Heart left ventricle (tissue), 16 donors: ENCODE measurements around the gene IP6K2. TPM values are rescaled to one million over a fixed set of nuclear protein-coding genes. Genes with fewer than 3 reads are reported as not detected.

Source experiments
- ATAC-seq, 4 donors: fragments of 200-7000 bp; cut with Tn5 transposase; one replicate each; pipeline ENCODE4 v1.9.1; 2020 to 2022; ENCODE audit warnings: moderate library complexity in 4 of 4, mild to moderate bottlenecking in 3 of 4, moderate number of reproducible peaks in 1 of 4
- DNase-seq, 5 donors: peaks; one replicate each; pipeline ENCODE4 v3.0.0-alpha.2; 2020
- H3K27ac ChIP-seq, 12 donors: fragments of 200-600 bp; sonication (generic) in 4 of 12; one replicate each; pipeline versions ENCODE4 v1.5.0 to v1.8.0; 2016 to 2022; ENCODE audit warnings: mild to moderate bottlenecking in 2 of 12
- H3K27me3 ChIP-seq, 9 donors: fragments of 200-600 bp; sonication (generic) in 2 of 9; one replicate each; pipeline versions ENCODE4 v1.5.1 to v1.8.0; 2016 to 2022; ENCODE audit warnings: mild to moderate bottlenecking in 3 of 9
- H3K36me3 ChIP-seq, 9 donors: fragments of 200-600 bp; sonication (generic) in 2 of 9; one replicate each; pipeline versions ENCODE4 v1.5.0 to v1.8.0; 2018 to 2022; ENCODE audit warnings: mild to moderate bottlenecking in 2 of 9
- H3K4me1 ChIP-seq, 12 donors: fragments of 200-600 bp; sonication (generic) in 4 of 12; one replicate each; pipeline versions ENCODE4 v1.5.0 to v1.8.0; 2016 to 2022; ENCODE audit warnings: mild to moderate bottlenecking in 3 of 12
- H3K4me3 ChIP-seq, 12 donors: fragments of 200-600 bp; sonication (generic) in 4 of 12; one replicate each; pipeline versions ENCODE4 v1.5.0 to v1.8.0; 2017 to 2022; ENCODE audit warnings: mild to moderate bottlenecking in 9 of 12, moderate library complexity in 4 of 12
- H3K9me3 ChIP-seq, 12 donors: fragments of 200-600 bp; sonication (generic) in 4 of 12; one replicate each; pipeline versions ENCODE4 v1.5.0 to v1.8.0; 2016 to 2022; ENCODE audit warnings: mild to moderate bottlenecking in 1 of 12
- POLR2A ChIP-seq, 2 donors: fragments of 450-650 bp; IDR thresholded peaks; one replicate each; pipeline ENCODE4 v1.6.1; 2017; ENCODE audit warnings: antibody characterized with exemption in 2 of 2, mild to moderate bottlenecking in 2 of 2, moderate library complexity in 2 of 2
- WGBS, 4 donors: extraction: QIAGEN DNeasy Blood & Tissue Kit in 2 of 4; methylation state at CpG; one replicate each; pipeline versions ENCODE4 v1.1.5 to v1.1.7; 2013 to 2018; 5-methylcytosine and 5-hydroxymethylcytosine counted together
- intact Hi-C, 10 donors: fragments of 100-400 bp; cut with DNase I; formaldehyde crosslinking; loops; one replicate each; pipeline versions ENCODE4 v1.11.1 to v1.14.2; 2022
- polyA plus RNA-seq, 2 donors: library from polyadenylated mRNA; stranded (reverse); fragments of 200-250 nt; gene quantifications; one replicate each; pipeline ENCODE4 v1.2.3, GENCODE V29; 2013
- total RNA-seq, 9 donors: library from RNA; depleted of rRNA in 2 of 9; stranded (reverse); fragments of >200 nt in 2 of 9; fragmentation: NEBNext Ultra II Directional in 3 of 9; extraction: Animal tissue kit (Norgen Biotek cat#: 25700) in 3 of 9; gene quantifications; one replicate each; pipeline versions ENCODE4 v1.1.0 to v1.2.4, GENCODE V29; 2016 to 2023
- TF ChIP-seq, protein P1 (sequence below), 12 donors: fragments of 200-600 bp; sonication (generic) in 4 of 12; IDR thresholded peaks; one replicate each; pipeline versions ENCODE4 v1.5.0 to v1.8.0; 2018 to 2022; ENCODE audit warnings: antibody characterized with exemption in 12 of 12, mild to moderate bottlenecking in 5 of 12
- donor health status: ischemic (EF 13 %, LVEDD 7.1; RV severe dilation, severe dysfunction).
- donor health status: healthy with polysubstance abuse.
- donor health status: DM: no; HTN: yes; CAD: no.
- donor health status: DM: no; HTN: no; CAD: no.
- donor health status: ischemic (EF 25% LVEDD 6.9; RV normal size, moderate dysfunction).
- donor health status: ischemic (EF 25% LVEDD 5.7; RV mildly dilated, moderate dysfunction).
- donor health status: healthy.
- donor health status: DM: yes; HTN: yes; CAD: no.
- donor health status: ischemic (EF 35%, LVEDD 5.7; RV mildly dilated, moderate dysfunction).
- donor health status: nonischemic (EF 11% LVEDD 7.7; RV severe dilation, severe dysfunction).
- donor health status: DM: yes; HTN: yes; CAD: no.
- donor health status: PGD.
- donor health status: ischemic (EF 29% LVEDD 5.4; RV normal size, mild dysfunction).
- donor health status: nonischemic (EF 23%, LVEDD 6.1; RV moderate dilation, normal function).

Gene IP6K2
- total and polyA plus RNA-seq, 11 donors: 14.1 to 42.7 (median 26.2) TPM

DNA sequence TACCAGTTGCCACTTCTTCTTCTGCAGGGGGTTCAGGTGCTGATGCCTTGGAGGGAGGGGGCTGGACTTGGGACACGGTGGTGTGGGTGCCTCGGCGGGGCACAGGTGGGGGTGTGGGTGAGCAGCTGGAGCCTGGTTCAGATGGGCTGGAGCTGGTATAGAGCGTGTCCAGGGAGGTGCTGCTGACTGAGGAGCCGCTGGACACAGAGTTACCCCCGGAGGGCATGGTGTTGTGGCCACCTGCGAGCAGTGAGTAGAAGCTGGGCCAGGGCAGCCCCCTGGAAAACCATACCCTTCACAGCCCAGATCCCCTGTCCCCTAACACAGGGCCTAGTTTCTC lies 35.5 kb downstream of the IP6K2 start:
- peaks cover 5 to 34% (median 24%) of the 10 kb centered on the region in 12 donors for H3K4me1 ChIP-seq
- TF ChIP-seq, protein P1, sequence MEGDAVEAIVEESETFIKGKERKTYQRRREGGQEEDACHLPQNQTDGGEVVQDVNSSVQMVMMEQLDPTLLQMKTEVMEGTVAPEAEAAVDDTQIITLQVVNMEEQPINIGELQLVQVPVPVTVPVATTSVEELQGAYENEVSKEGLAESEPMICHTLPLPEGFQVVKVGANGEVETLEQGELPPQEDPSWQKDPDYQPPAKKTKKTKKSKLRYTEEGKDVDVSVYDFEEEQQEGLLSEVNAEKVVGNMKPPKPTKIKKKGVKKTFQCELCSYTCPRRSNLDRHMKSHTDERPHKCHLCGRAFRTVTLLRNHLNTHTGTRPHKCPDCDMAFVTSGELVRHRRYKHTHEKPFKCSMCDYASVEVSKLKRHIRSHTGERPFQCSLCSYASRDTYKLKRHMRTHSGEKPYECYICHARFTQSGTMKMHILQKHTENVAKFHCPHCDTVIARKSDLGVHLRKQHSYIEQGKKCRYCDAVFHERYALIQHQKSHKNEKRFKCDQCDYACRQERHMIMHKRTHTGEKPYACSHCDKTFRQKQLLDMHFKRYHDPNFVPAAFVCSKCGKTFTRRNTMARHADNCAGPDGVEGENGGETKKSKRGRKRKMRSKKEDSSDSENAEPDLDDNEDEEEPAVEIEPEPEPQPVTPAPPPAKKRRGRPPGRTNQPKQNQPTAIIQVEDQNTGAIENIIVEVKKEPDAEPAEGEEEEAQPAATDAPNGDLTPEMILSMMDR (IDR thresholded peaks at IDR 0.05): no peak
- TF ChIP-seq POLR2A (IDR thresholded peaks at IDR 0.05): no peak
- intact Hi-C loops: loop anchor here in 2 of 10 donors (5.0 to 10.0 kb wide), 2 partner anchors 124 to 207 kb away; partner anchors contain the start of gene PFKFB4 (in 1 of the 2)
- H3K9me3 ChIP-seq: no peaks in the 10 kb centered on the region
- ATAC-seq (no peak), DNase-seq (no peak)
- H3K4me3 ChIP-seq: no peak overlapping the region
- H3K36me3 ChIP-seq: peaks cover 0 to 63% (median 58%) of the 10 kb centered on the region in 9 donors
- WGBS, 4 donors: 92 to 96% (median 95%) methylated on average over 5 to 7 of the region's 7 CpGs
- H3K27ac ChIP-seq: no peak overlapping the region
- no peaks in the 10 kb centered on the region for H3K27me3 ChIP-seq

DNA sequence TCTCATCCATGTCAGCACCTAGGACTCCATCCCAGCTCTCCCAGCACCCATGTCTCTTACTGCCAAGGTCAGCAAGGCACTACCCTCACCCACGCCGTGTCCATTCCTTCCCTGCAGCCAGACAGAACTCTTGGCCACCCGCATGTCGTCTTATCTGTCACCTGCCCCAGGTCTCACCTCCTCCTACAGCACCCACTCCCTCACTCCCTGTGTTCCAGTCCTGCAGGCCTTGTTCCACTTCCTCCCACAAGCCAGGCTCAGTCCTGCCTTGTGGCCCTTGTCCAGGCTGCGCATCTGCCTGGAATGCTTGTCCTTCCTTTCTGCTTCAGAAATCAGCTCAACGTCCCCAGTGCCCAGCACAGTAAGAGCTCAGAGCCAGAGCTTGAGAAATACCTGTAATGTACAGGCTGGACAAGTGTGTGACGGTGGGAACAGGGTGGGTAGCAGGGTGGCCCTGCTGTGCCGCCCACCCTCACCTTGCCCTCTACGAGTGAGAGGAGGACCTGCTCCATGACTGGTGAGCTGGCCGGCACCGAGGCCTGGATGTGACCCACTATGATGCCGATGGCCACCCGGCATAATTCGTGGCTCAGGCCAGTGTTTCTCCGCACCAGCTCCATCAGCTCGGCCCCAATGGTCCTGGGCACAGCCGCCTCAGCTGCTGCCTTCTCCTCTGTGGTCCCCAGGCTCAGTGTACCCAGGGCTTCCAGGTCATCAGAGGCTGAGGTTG lies 36.0 kb downstream of the IP6K2 start:
- Histone ChIP-seq H3K4me1 (peaks cover under 1 to 29% (median 19%) of the 10 kb centered on the region in 12 donors), H3K9me3 (no peaks in the 10 kb centered on the region), H3K36me3 (peaks cover 0 to 69% (median 64%) of the 10 kb centered on the region in 9 donors), H3K27me3 (no peaks in the 10 kb centered on the region), H3K27ac (no peak overlapping the region), H3K4me3 (no peak overlapping the region)
- WGBS, 4 donors: 91 to 95% (median 93%) methylated on average over 14 to 17 of the region's 17 CpGs
- intact Hi-C loops: loop anchor here in 2 of 10 donors (5.0 to 10.0 kb wide), 2 partner anchors 124 to 206 kb away; partner anchors contain the start of gene PFKFB4 (in 1 of the 2)
- ATAC-seq (no peak), DNase-seq (no peak)
- TF ChIP-seq POLR2A (IDR thresholded peaks at IDR 0.05): no peak
- TF ChIP-seq, protein P1 (IDR thresholded peaks at IDR 0.05): no peak

DNA sequence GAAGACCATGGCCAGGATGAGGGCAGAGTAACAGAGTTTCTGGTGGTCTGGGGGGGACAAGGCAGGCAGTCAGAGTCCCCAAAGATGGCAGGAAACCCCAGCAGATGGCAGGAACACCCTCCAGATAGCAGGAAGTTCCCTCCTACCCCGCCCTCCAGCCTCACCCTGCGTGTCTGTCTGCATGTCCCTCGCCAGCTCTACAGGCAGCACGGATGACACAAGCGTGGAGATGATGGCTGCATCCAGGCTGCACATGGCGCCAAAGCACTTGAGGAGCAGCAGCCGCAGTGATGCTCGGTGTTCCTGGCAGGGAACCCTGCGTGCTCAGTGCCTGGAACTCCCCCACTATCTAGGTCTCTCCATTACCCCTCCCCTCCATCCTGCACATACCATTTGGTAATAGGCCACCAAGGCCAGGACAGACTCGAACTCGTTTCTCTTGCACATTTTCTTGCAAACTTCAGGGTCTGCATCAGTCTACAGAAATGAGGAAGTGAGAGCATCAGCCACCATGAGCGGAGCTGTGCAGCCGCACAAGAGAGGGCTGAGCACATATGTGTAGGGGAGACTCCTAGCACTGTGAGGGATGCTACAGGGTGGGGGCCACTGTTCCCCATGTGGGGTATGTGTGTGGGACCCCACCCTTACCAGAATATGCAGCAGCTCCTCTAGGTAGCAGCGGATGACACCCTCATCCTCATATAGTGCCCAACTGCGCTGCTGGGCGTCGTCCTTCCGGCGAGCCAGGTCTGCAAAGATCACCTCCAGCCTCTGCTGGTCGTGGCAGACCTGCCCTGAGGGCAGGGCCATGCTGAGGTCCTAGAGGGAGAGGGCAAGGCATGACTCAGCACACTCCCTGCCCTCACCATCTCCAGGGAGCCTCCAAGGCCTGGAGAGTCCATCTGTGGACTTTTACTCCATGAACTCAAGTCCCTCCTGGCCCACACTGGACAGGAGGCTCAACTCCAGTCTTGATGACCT lies 37.3 kb downstream of the IP6K2 start:
- intact Hi-C loops: loop anchor here in 2 of 10 donors (5.0 to 10.0 kb wide), 2 partner anchors 122 to 205 kb away; partner anchors contain the start of gene PFKFB4 (in 1 of the 2)
- Histone ChIP-seq H3K36me3 (peaks cover 0 to 78% (median 72%) of the 10 kb centered on the region in 9 donors), H3K27me3 (no peaks in the 10 kb centered on the region), H3K9me3 (no peaks in the 10 kb centered on the region), H3K4me3 (no peak overlapping the region), H3K4me1 (peaks cover 0 to 20% (median 17%) of the 10 kb centered on the region in 12 donors), H3K27ac (no peak overlapping the region)
- no peak for ATAC-seq
- WGBS, 4 donors: 85 to 93% (median 91%) methylated on average over 14 to 20 of the region's 20 CpGs
- TF ChIP-seq, protein P1 (IDR thresholded peaks at IDR 0.05): no peak
- TF ChIP-seq POLR2A (IDR thresholded peaks at IDR 0.05): no peak
- no peak for DNase-seq
